HG03342 (cell line): ENCODE measurements around the gene CAPS.
"Not testable (repeated sequence)": the region's sequence is repeated elsewhere in the genome, so short reads cannot be mapped to it uniquely, and the experiment has no call there.

Experiments
- ATAC-seq: cut with Tn5 transposase; IDR thresholded peaks from one replicate; pipeline ENCODE4 v1.9.1; 2021; ENCODE audit warnings: mild to moderate bottlenecking, moderate library complexity; ENCODE audit not compliant: unreplicated experiment

CAPS gene

GRCh38 chr19:5954293-5954692 lies 40.2 kb downstream of the CAPS start:
- ATAC-seq: no peak

GRCh38 chr19:5955636-5955935 lies 41.5 kb downstream of the CAPS start:
- no peak for ATAC-seq

GRCh38 chr19:5956323-5956722 lies 42.3 kb downstream of the CAPS start:
- no peak for ATAC-seq

GRCh38 chr19:5956728-5957127 lies 42.7 kb downstream of the CAPS start:
- no peak for ATAC-seq

- no peak for ATAC-seq
Measured at GRCh38 chr19:5957170-5957569, 43.1 kb downstream of the CAPS start.

GRCh38 chr19:5958074-5958850 lies 44.2 kb downstream of the CAPS start:
- ATAC-seq: no peak

- ATAC-seq: no peak
Measured at GRCh38 chr19:5958851-5959122, 44.7 kb downstream of the CAPS start.

GRCh38 chr19:5959260-5960004 lies 45.4 kb downstream of the CAPS start:
- ATAC-seq: no peak

- no peak for ATAC-seq
Measured at GRCh38 chr19:5960005-5961001, 46.2 kb downstream of the CAPS start.

GRCh38 chr19:5961641-5961968 lies 47.6 kb downstream of the CAPS start:
- ATAC-seq: not testable (repeated sequence)

- ATAC-seq: no peak
Measured at GRCh38 chr19:5961969-5962945, 48.2 kb downstream of the CAPS start.

- ATAC-seq: not testable (repeated sequence)
Measured at GRCh38 chr19:5963259-5963658, 49.2 kb downstream of the CAPS start.

- no peak for ATAC-seq
Measured at GRCh38 chr19:5963855-5964254, 49.8 kb downstream of the CAPS start.

GRCh38 chr19:5964816-5965565 lies 50.9 kb downstream of the CAPS start:
- ATAC-seq: no peak
